Panc1 (cell line): ENCODE results near the gene RAP2A. TPM values are rescaled to one million over a fixed set of nuclear protein-coding genes. Genes with fewer than 3 reads are reported as not detected.

Source experiments
- ATAC-seq: fragments of 200-7000 bp; cut with Tn5 transposase; 2 replicates; pipeline ENCODE4 v1.9.1; 2020; ENCODE audit warnings: mild to moderate bottlenecking, moderate library complexity
- BruUV-seq: library from RNA; stranded (reverse); fragments of 400-500 nt; replicated peaks from 2 replicates; lab custom pipeline; 2021; lab: Mats Ljungman, UMichigan
- CTCF ChIA-PET: fragments of 300-600 bp; sonication (Branson Sonifier 250); formaldehyde crosslinking; loops from one replicate; lab custom pipeline; 2022; ENCODE audit warnings: antibody characterized with exemption; lab: Charles Lee
- POLR2A ChIA-PET: fragments of 300-600 bp; sonication (Branson Sonifier 250); formaldehyde crosslinking; loops from one replicate; lab custom pipeline; 2022; ENCODE audit warnings: antibody characterized with exemption; lab: Charles Lee
- DNase-seq: peaks from one replicate; pipeline ENCODE4 v3.0.0-alpha.2; 2010; ENCODE audit warnings: low read depth, low spot score
- H3K27ac ChIP-seq: 2 replicates; pipeline ENCODE4 v1.5.1; 2011; ENCODE audit warnings: mild to moderate bottlenecking, low read length, inconsistent platforms
- H3K27me3 ChIP-seq: fragments of 200-500 bp; sonication (Bioruptor generic); 2 replicates; pipeline ENCODE4 v1.6.0; 2014; ENCODE audit warnings: low read length, inconsistent platforms; ENCODE audit not compliant: control insufficient read depth, insufficient read depth
- H3K36me3 ChIP-seq: fragments of 200-500 bp; sonication (Bioruptor generic); 2 replicates; pipeline ENCODE4 v1.5.1; 2014; ENCODE audit warnings: inconsistent platforms, mild to moderate bottlenecking, low read length, moderate library complexity; ENCODE audit not compliant: control insufficient read depth, insufficient read depth
- H3K4me1 ChIP-seq: 2 replicates; pipeline ENCODE4 v1.5.1; 2011; ENCODE audit warnings: inconsistent platforms, mild to moderate bottlenecking, low read length, moderate library complexity; ENCODE audit not compliant: control insufficient read depth, insufficient read depth
- H3K4me3 ChIP-seq, 2 experiments: 2 replicates each; pipeline ENCODE4 v1.5.1; 2011 to 2012; ENCODE audit warnings: low read depth in 2 of 2, low read length in 2 of 2, mild to moderate bottlenecking in 2 of 2, inconsistent platforms in 1 of 2, moderate library complexity in 1 of 2
- H3K9me3 ChIP-seq: fragments of 200-500 bp; sonication (Bioruptor generic); 2 replicates; pipeline ENCODE4 v1.5.1; 2014; ENCODE audit warnings: low read depth, mild to moderate bottlenecking, inconsistent platforms, low read length, moderate library complexity; ENCODE audit not compliant: control insufficient read depth, insufficient read depth
- POLR2AphosphoS5 ChIP-seq: IDR thresholded peaks from 2 replicates; pipeline ENCODE4 v1.6.1; 2012; ENCODE audit warnings: mild to moderate bottlenecking, low read depth, low read length, moderate library complexity
- SIN3A ChIP-seq: IDR thresholded peaks from 2 replicates; pipeline ENCODE4 v1.6.1; 2012; ENCODE audit warnings: low read depth, mild to moderate bottlenecking, low read length, moderate library complexity, borderline replicate concordance; ENCODE audit not compliant: insufficient read depth
- TCF7L2 ChIP-seq: IDR thresholded peaks from 2 replicates; pipeline ENCODE4 v1.6.1; 2011; ENCODE audit warnings: mild to moderate bottlenecking, low read depth, low read length, inconsistent platforms
- in situ Hi-C: cut with HindIII; loops from 2 replicates; pipeline ENCODE4 v1.10.0; 2016; ENCODE audit warnings: low sequenced_read_pairs, low pct_unique_long_range_greater_than_20kb
- intact Hi-C: fragments of 100-400 bp; cut with micrococcal nuclease; formaldehyde crosslinking; loops from one replicate; pipeline ENCODE4 v1.10.0; 2022; ENCODE audit not compliant: unreplicated experiment
- total RNA-seq: library from RNA; stranded (reverse); gene quantifications from one replicate; pipeline ENCODE4 v1.2.1, GENCODE V29; 2021; ENCODE audit not compliant: unreplicated experiment
- TF ChIP-seq, protein P1 (sequence below), 2 experiments: IDR thresholded peaks; 2 replicates each; pipeline ENCODE4 v1.6.1; 2011 to 2012; ENCODE audit warnings: low read depth in 2 of 2, control low read depth in 1 of 2, low read length in 1 of 2, mild to moderate bottlenecking in 1 of 2, moderate library complexity in 1 of 2; ENCODE audit not compliant: insufficient read depth in 1 of 2
- TF ChIP-seq, protein P2 (sequence below): fragments of 450-650 bp; IDR thresholded peaks from 2 replicates; pipeline ENCODE4 v1.5.1; 2017; ENCODE audit warnings: mild to moderate bottlenecking

Gene RAP2A
- total RNA-seq, 1 experiment from 2014 or later = 44.3 TPM

DNA sequence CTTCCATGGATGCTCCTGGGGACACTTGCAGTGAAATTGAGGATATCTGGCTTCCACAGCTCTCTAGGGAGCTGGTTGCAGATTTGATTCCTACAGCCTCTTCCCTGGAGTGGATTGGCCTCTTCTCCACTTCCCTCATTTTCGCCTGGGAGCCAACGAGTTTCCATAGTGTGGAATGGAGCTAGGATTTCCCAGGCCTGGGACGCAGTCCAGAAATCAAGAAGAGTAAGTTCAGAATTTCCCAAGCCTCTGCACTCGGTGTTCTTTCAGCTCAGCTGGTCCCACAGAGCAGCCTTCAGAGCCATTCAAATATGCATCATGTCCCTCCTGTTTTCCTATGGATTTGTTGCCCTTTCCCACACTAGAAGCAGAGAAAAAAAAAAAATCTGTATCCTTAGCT, 68.2 kb downstream of the RAP2A start:
- ChIA-PET CTCF (no interaction called here), POLR2A (no interaction called here)
- Histone ChIP-seq H3K36me3 (no peaks in the 10 kb centered on the region), H3K27me3 (no peaks in the 10 kb centered on the region), H3K9me3 (no peaks in the 10 kb centered on the region), H3K4me1 (no peaks in the 10 kb centered on the region), H3K27ac (no peak overlapping the region), H3K4me3 (no peak overlapping the region)
- BruUV-seq = no TSS peak
- intact Hi-C loops (no loop called here), in situ Hi-C loops (no loop called here)
- TF ChIP-seq, protein P1, sequence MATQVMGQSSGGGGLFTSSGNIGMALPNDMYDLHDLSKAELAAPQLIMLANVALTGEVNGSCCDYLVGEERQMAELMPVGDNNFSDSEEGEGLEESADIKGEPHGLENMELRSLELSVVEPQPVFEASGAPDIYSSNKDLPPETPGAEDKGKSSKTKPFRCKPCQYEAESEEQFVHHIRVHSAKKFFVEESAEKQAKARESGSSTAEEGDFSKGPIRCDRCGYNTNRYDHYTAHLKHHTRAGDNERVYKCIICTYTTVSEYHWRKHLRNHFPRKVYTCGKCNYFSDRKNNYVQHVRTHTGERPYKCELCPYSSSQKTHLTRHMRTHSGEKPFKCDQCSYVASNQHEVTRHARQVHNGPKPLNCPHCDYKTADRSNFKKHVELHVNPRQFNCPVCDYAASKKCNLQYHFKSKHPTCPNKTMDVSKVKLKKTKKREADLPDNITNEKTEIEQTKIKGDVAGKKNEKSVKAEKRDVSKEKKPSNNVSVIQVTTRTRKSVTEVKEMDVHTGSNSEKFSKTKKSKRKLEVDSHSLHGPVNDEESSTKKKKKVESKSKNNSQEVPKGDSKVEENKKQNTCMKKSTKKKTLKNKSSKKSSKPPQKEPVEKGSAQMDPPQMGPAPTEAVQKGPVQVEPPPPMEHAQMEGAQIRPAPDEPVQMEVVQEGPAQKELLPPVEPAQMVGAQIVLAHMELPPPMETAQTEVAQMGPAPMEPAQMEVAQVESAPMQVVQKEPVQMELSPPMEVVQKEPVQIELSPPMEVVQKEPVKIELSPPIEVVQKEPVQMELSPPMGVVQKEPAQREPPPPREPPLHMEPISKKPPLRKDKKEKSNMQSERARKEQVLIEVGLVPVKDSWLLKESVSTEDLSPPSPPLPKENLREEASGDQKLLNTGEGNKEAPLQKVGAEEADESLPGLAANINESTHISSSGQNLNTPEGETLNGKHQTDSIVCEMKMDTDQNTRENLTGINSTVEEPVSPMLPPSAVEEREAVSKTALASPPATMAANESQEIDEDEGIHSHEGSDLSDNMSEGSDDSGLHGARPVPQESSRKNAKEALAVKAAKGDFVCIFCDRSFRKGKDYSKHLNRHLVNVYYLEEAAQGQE (IDR thresholded peaks at IDR 0.05; ENCODE audit: insufficient read depth in 1 of 2, low read depth in 2 of 2, low read length in 1 of 2) = no peak
- TF ChIP-seq, protein P2, sequence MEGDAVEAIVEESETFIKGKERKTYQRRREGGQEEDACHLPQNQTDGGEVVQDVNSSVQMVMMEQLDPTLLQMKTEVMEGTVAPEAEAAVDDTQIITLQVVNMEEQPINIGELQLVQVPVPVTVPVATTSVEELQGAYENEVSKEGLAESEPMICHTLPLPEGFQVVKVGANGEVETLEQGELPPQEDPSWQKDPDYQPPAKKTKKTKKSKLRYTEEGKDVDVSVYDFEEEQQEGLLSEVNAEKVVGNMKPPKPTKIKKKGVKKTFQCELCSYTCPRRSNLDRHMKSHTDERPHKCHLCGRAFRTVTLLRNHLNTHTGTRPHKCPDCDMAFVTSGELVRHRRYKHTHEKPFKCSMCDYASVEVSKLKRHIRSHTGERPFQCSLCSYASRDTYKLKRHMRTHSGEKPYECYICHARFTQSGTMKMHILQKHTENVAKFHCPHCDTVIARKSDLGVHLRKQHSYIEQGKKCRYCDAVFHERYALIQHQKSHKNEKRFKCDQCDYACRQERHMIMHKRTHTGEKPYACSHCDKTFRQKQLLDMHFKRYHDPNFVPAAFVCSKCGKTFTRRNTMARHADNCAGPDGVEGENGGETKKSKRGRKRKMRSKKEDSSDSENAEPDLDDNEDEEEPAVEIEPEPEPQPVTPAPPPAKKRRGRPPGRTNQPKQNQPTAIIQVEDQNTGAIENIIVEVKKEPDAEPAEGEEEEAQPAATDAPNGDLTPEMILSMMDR = no peak
- TF ChIP-seq SIN3A (no peak), TCF7L2 (no peak), POLR2AphosphoS5 (no peak)
- ATAC-seq (no peak), DNase-seq (no peak)

DNA sequence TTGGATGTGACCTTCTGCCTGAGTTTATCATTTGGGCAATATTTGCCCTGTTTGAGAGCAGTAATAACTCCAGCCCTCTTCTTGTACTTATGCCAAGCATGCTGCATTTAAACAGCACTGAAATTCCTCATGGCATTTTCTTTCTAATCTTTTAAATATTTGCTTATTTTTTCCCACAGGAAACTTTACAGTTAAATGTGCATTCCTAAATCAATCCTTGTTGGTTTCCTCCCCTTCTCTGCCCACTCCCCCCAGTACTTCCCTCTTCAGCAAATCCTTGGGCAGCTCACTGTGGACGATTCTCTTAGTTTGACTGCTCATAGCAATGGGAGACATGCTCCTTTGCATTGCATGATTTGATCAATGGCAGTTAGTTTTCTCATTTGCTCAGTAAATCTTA, 68.7 kb downstream of the RAP2A start:
- Histone ChIP-seq H3K27ac (no peak overlapping the region), H3K9me3 (no peaks in the 10 kb centered on the region), H3K36me3 (no peaks in the 10 kb centered on the region), H3K4me1 (no peaks in the 10 kb centered on the region), H3K4me3 (no peak overlapping the region), H3K27me3 (peaks cover 2% of the 10 kb centered on the region; the same call in 1 of the 2 replicates)
- ChIA-PET POLR2A (no interaction called here), CTCF (no interaction called here)
- TF ChIP-seq, protein P1 (IDR thresholded peaks at IDR 0.05; ENCODE audit: insufficient read depth in 1 of 2, low read depth in 2 of 2, low read length in 1 of 2) = no peak
- TF ChIP-seq POLR2AphosphoS5 = no peak
- no peak for TF ChIP-seq TCF7L2
- no peak for TF ChIP-seq SIN3A
- TF ChIP-seq, protein P2 = no peak
- no TSS peak for BruUV-seq
- in situ Hi-C loops (no loop called here), intact Hi-C loops (no loop called here)
- ATAC-seq = no peak
- no peak for DNase-seq
